Liver (tissue), 9 donors: ENCODE measurements around the gene COL9A3. TPM values are rescaled to one million over a fixed set of nuclear protein-coding genes. Genes with fewer than 3 reads are reported as not detected.
A peak's percentile ranks its signal among the peaks of the same experiment; 100 is the strongest.

Source experiments
- DNase-seq: peaks from one replicate; pipeline ENCODE4 v3.0.0-alpha.2; 2017; ENCODE audit warnings: low spot score
- H3K27ac ChIP-seq, 2 donors: one replicate each; pipeline ENCODE4 v1.7.0; 2013; ENCODE audit warnings: inconsistent platforms in 2 of 2, low read length in 2 of 2, control low read depth in 1 of 2, low read depth in 1 of 2, mild to moderate bottlenecking in 1 of 2
- H3K27me3 ChIP-seq, 4 donors: one replicate each; pipeline versions ENCODE4 v1.6.1 to v1.7.0; 2013; ENCODE audit warnings: low read length in 3 of 4, inconsistent platforms in 1 of 4, mild to moderate bottlenecking in 1 of 4, moderate library complexity in 1 of 4; ENCODE audit not compliant: control insufficient read depth in 4 of 4, insufficient read depth in 4 of 4
- H3K36me3 ChIP-seq, 4 donors: one replicate each; pipeline versions ENCODE4 v1.6.1 to v1.7.0; 2013; ENCODE audit warnings: low read length in 3 of 4, mild to moderate bottlenecking in 3 of 4, low read depth in 1 of 4, moderate library complexity in 1 of 4; ENCODE audit not compliant: control insufficient read depth in 4 of 4, insufficient read depth in 3 of 4
- H3K4me1 ChIP-seq, 4 donors: one replicate each; pipeline versions ENCODE4 v1.6.1 to v1.7.0; 2013; ENCODE audit warnings: low read length in 3 of 4, mild to moderate bottlenecking in 3 of 4, moderate library complexity in 1 of 4; ENCODE audit not compliant: control insufficient read depth in 4 of 4, insufficient read depth in 4 of 4
- H3K4me3 ChIP-seq, 3 donors: one replicate each; pipeline versions ENCODE4 v1.6.1 to v1.7.0; 2013; ENCODE audit warnings: low read length in 3 of 3, control low read depth in 1 of 3, low read depth in 1 of 3, mild to moderate bottlenecking in 1 of 3
- H3K9ac ChIP-seq, 2 donors: one replicate each; pipeline ENCODE4 v1.7.0; 2013; ENCODE audit warnings: low read length in 2 of 2, mild to moderate bottlenecking in 2 of 2, moderate library complexity in 2 of 2, control low read depth in 1 of 2, low read depth in 1 of 2
- H3K9me3 ChIP-seq, 4 donors: one replicate each; pipeline versions ENCODE4 v1.6.1 to v1.7.0; 2013; ENCODE audit warnings: low read length in 3 of 4; ENCODE audit not compliant: control insufficient read depth in 4 of 4
- CTCF ChIP-seq: fragments of 150-350 bp; IDR thresholded peaks from 2 replicates; pipeline ENCODE4 v1.5.1; 2017; ENCODE audit warnings: improper control_type of control experiment, low read depth, low read length; ENCODE audit not compliant: missing input control
- EGR1 ChIP-seq, 2 donors: IDR thresholded peaks; 2 replicates each; pipeline ENCODE4 v1.6.1; 2016 to 2018; ENCODE audit warnings: antibody characterized with exemption in 2 of 2, low read depth in 2 of 2
- FOXA1 ChIP-seq: IDR thresholded peaks from 2 replicates; pipeline ENCODE4 v1.6.1; 2016; ENCODE audit warnings: antibody characterized with exemption
- FOXA2 ChIP-seq: IDR thresholded peaks from 2 replicates; pipeline ENCODE4 v1.6.1; 2016; ENCODE audit warnings: antibody characterized with exemption
- GABPA ChIP-seq, 2 donors: IDR thresholded peaks in 1 of 2; conservative IDR thresholded peaks in 1 of 2; 2 replicates each; pipeline ENCODE4 v1.6.1; 2016; ENCODE audit warnings: antibody characterized with exemption in 2 of 2, mild to moderate bottlenecking in 1 of 2, moderate library complexity in 1 of 2
- HNF4A ChIP-seq, 2 donors: conservative IDR thresholded peaks; 2 replicates each; pipeline ENCODE4 v1.6.1; 2016; ENCODE audit warnings: antibody characterized with exemption in 2 of 2, mild to moderate bottlenecking in 2 of 2
- HNF4G ChIP-seq: IDR thresholded peaks from 2 replicates; pipeline ENCODE4 v1.6.1; 2016; ENCODE audit warnings: antibody characterized with exemption
- NR2F2 ChIP-seq: IDR thresholded peaks from 2 replicates; pipeline ENCODE4 v1.6.1; 2016; ENCODE audit warnings: antibody characterized with exemption
- RAD21 ChIP-seq, 2 donors: IDR thresholded peaks; 2 replicates each; pipeline ENCODE4 v1.6.1; 2016; ENCODE audit warnings: antibody characterized with exemption in 2 of 2, mild to moderate bottlenecking in 2 of 2
- REST ChIP-seq: IDR thresholded peaks from 2 replicates; pipeline ENCODE4 v1.6.1; 2016; ENCODE audit warnings: antibody characterized with exemption, mild to moderate bottlenecking
- RXRA ChIP-seq, 2 donors: IDR thresholded peaks; 2 replicates each; pipeline ENCODE4 v1.6.1; 2017 to 2018; ENCODE audit warnings: antibody characterized with exemption in 2 of 2, mild to moderate bottlenecking in 1 of 2
- SP1 ChIP-seq: IDR thresholded peaks from 2 replicates; pipeline ENCODE4 v1.6.1; 2018; ENCODE audit warnings: antibody characterized with exemption, mild to moderate bottlenecking
- TAF1 ChIP-seq: conservative IDR thresholded peaks from 2 replicates; pipeline ENCODE4 v1.6.1; 2016; ENCODE audit warnings: antibody characterized with exemption, mild to moderate bottlenecking
- WGBS: extraction: QIAGEN DNeasy Blood & Tissue Kit; methylation state at CpG from one replicate; pipeline ENCODE4 v1.1.7; 2013; 5-methylcytosine and 5-hydroxymethylcytosine counted together
- polyA plus RNA-seq, 2 donors: library from polyadenylated mRNA; stranded (reverse) in 1 of 2; unstranded in 1 of 2; fragments of 200-250 nt in 1 of 2; fragments of >200 nt in 1 of 2; fragmentation: Nextera tagmentation in 1 of 2; extraction: Ambion mirVana in 1 of 2; gene quantifications; one replicate each; pipeline versions ENCODE4 v1.2.1 to v1.2.3, GENCODE V29; 2013 to 2015
- total RNA-seq, 2 donors: library from RNA; depleted of rRNA; stranded (reverse); fragments of >200 nt; gene quantifications; one replicate each; pipeline ENCODE4 v1.2.3, GENCODE V29; 2014
- TF ChIP-seq, protein P1 (sequence below): IDR thresholded peaks from 2 replicates; pipeline ENCODE4 v1.6.1; 2016; ENCODE audit warnings: antibody characterized with exemption
- TF ChIP-seq, protein P2 (sequence below): IDR thresholded peaks from 2 replicates; pipeline ENCODE4 v1.6.1; 2016; ENCODE audit warnings: antibody characterized with exemption
- donor health status: healthy.
- donor health status: healthy.
- donor health status: healthy.
- donor health status: healthy.
- donor health status: healthy.

The COL9A3 gene
- total and polyA plus RNA-seq, 4 donors, result 0.92 to 2.0 (median 1.1) TPM

DNA sequence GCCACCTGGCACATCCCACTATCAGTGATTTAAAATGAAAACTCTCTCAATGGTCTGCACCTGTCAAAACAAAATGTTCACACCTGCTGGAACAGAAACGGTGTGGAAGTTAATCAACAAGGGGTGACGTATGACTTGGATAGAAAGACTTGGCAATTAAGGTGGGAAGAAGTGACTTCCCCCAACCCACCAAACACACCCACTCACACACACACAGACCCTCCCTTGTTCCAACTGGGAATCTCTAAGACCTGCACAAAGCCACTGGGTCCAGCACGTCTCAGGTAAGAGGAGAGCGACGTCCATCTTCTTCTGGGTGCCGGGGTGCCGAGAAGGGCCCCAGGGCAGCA, 69.8 kb downstream of the COL9A3 start:
- H3K36me3 ChIP-seq, result peaks cover 8 to 35% (median 21%) of the 10 kb centered on the region in 4 donors
- no peaks in the 10 kb centered on the region for H3K9me3 ChIP-seq
- no peak overlapping the region for H3K27ac ChIP-seq
- TF ChIP-seq GABPA (IDR thresholded peaks at IDR 0.05 in 1 of 2, conservative IDR thresholded peaks at IDR 0.05 in 1 of 2) (no peak), HNF4G (no peak), RXRA (IDR thresholded peaks at IDR 0.05) (no peak), FOXA1 (no peak), RAD21 (IDR thresholded peaks at IDR 0.05) (no peak), CTCF (no peak), TAF1 (no peak)
- H3K4me3 ChIP-seq, result no peak overlapping the region
- no peak overlapping the region for H3K9ac ChIP-seq
- DNase-seq, result no peak
- H3K27me3 ChIP-seq, result no peaks in the 10 kb centered on the region
- WGBS, result 83% methylated on average over 7 of the region's 7 CpGs
- peaks cover 2 to 32% (median 25%) of the 10 kb centered on the region in 4 donors for H3K4me1 ChIP-seq

GRCh38 chr20:62887152-62887859, 70.5 kb downstream of the COL9A3 start:
- Histone ChIP-seq H3K4me3 (no peak overlapping the region), H3K9ac (no peak overlapping the region), H3K36me3 (peaks cover 9 to 37% (median 27%) of the 10 kb centered on the region in 4 donors), H3K27me3 (no peaks in the 10 kb centered on the region), H3K27ac (no peak overlapping the region), H3K9me3 (no peaks in the 10 kb centered on the region), H3K4me1 (peaks cover 2 to 32% (median 25%) of the 10 kb centered on the region in 4 donors)
- DNase-seq, result peak; percentile 51
- TF ChIP-seq FOXA1 (no peak), GABPA (IDR thresholded peaks at IDR 0.05 in 1 of 2, conservative IDR thresholded peaks at IDR 0.05 in 1 of 2) (no peak), REST (no peak), RXRA (IDR thresholded peaks at IDR 0.05) (no peak), EGR1 (IDR thresholded peaks at IDR 0.05; ENCODE audit: low read depth in 2 of 2) (no peak), HNF4A (conservative IDR thresholded peaks at IDR 0.05) (no peak), FOXA2 (no peak), SP1 (no peak), NR2F2 (no peak), HNF4G (no peak)
- TF ChIP-seq, protein P1, sequence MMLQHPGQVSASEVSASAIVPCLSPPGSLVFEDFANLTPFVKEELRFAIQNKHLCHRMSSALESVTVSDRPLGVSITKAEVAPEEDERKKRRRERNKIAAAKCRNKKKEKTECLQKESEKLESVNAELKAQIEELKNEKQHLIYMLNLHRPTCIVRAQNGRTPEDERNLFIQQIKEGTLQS, result no peak
- TF ChIP-seq, protein P2, sequence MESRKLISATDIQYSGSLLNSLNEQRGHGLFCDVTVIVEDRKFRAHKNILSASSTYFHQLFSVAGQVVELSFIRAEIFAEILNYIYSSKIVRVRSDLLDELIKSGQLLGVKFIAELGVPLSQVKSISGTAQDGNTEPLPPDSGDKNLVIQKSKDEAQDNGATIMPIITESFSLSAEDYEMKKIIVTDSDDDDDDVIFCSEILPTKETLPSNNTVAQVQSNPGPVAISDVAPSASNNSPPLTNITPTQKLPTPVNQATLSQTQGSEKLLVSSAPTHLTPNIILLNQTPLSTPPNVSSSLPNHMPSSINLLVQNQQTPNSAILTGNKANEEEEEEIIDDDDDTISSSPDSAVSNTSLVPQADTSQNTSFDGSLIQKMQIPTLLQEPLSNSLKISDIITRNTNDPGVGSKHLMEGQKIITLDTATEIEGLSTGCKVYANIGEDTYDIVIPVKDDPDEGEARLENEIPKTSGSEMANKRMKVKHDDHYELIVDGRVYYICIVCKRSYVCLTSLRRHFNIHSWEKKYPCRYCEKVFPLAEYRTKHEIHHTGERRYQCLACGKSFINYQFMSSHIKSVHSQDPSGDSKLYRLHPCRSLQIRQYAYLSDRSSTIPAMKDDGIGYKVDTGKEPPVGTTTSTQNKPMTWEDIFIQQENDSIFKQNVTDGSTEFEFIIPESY, result no peak
- WGBS, result 49% methylated on average over 13 of the region's 13 CpGs
